Measurements from ENCODE around the gene CXCR5.

The CXCR5 gene

GRCh38 chr11:118903204-118904015, 19.7 kb downstream of the CXCR5 start:
- H3K9ac ChIP-seq (ENCODE audit: low read length): no peak overlapping the region
- no peak overlapping the region for H3K27ac ChIP-seq (ENCODE audit: low read depth, low read length)
- H3K4me3 ChIP-seq (ENCODE audit: low read length): no peak overlapping the region
- H3K27me3 ChIP-seq (ENCODE audit: control insufficient read depth, insufficient read depth, low read length): no peaks in the 10 kb centered on the region
- H3K4me1 ChIP-seq (ENCODE audit: control insufficient read depth, insufficient read depth, low read length): peaks cover 16% of the 10 kb centered on the region
- peaks cover 29% of the 10 kb centered on the region for H3K36me3 ChIP-seq (ENCODE audit: control insufficient read depth, insufficient read depth, low read length)

GRCh38 chr11:118907051-118908042, 23.7 kb downstream of the CXCR5 start:
- peak overlapping the region; percentile 8 for H3K4me3 ChIP-seq (ENCODE audit: low read length)
- peaks cover 39% of the 10 kb centered on the region for H3K4me1 ChIP-seq (ENCODE audit: control insufficient read depth, insufficient read depth, low read length)
- H3K36me3 ChIP-seq (ENCODE audit: control insufficient read depth, insufficient read depth, low read length): peaks cover 18% of the 10 kb centered on the region
- H3K27ac ChIP-seq (ENCODE audit: low read depth, low read length): peak overlapping the region; percentile 3
- no peak overlapping the region for H3K9ac ChIP-seq (ENCODE audit: low read length)
- H3K27me3 ChIP-seq (ENCODE audit: control insufficient read depth, insufficient read depth, low read length): peaks cover 2% of the 10 kb centered on the region

GRCh38 chr11:118908264-118908663, 24.6 kb downstream of the CXCR5 start:
- H3K4me1 ChIP-seq (ENCODE audit: control insufficient read depth, insufficient read depth, low read length): peaks cover 48% of the 10 kb centered on the region

GRCh38 chr11:118908901-118909618, 25.4 kb downstream of the CXCR5 start:
- Histone ChIP-seq H3K4me1 (ENCODE audit: control insufficient read depth, insufficient read depth, low read length) (peaks cover 54% of the 10 kb centered on the region), H3K27me3 (ENCODE audit: control insufficient read depth, insufficient read depth, low read length) (peaks cover 2% of the 10 kb centered on the region), H3K27ac (ENCODE audit: low read depth, low read length) (peak overlapping the region; percentile 91), H3K9ac (ENCODE audit: low read length) (peak overlapping the region; percentile 36), H3K36me3 (ENCODE audit: control insufficient read depth, insufficient read depth, low read length) (peaks cover 6% of the 10 kb centered on the region), H3K4me3 (ENCODE audit: low read length) (peak overlapping the region; percentile 58)

More at GRCh38 chr11:118908264-118908663, 24.6 kb downstream of the CXCR5 start:
- peak overlapping the region; percentile 3 for H3K27ac ChIP-seq (ENCODE audit: low read depth, low read length)
- no peak overlapping the region for H3K4me3 ChIP-seq (ENCODE audit: low read length)
- H3K36me3 ChIP-seq (ENCODE audit: control insufficient read depth, insufficient read depth, low read length): peaks cover 12% of the 10 kb centered on the region
- no peak overlapping the region for H3K9ac ChIP-seq (ENCODE audit: low read length)
- H3K27me3 ChIP-seq (ENCODE audit: control insufficient read depth, insufficient read depth, low read length): peaks cover 2% of the 10 kb centered on the region

GRCh38 chr11:118909619-118910308, 26.1 kb downstream of the CXCR5 start:
- H3K4me3 ChIP-seq (ENCODE audit: low read length): peak overlapping the region; percentile 58
- H3K4me1 ChIP-seq (ENCODE audit: control insufficient read depth, insufficient read depth, low read length): peaks cover 61% of the 10 kb centered on the region
- peak overlapping the region; percentile 36 for H3K9ac ChIP-seq (ENCODE audit: low read length)
- H3K36me3 ChIP-seq (ENCODE audit: control insufficient read depth, insufficient read depth, low read length): peaks cover 6% of the 10 kb centered on the region
- peak overlapping the region; percentile 91 for H3K27ac ChIP-seq (ENCODE audit: low read depth, low read length)
- peaks cover 2% of the 10 kb centered on the region for H3K27me3 ChIP-seq (ENCODE audit: control insufficient read depth, insufficient read depth, low read length)

- H3K27me3 ChIP-seq (ENCODE audit: control insufficient read depth, insufficient read depth, low read length): peaks cover 2% of the 10 kb centered on the region
- H3K9ac ChIP-seq (ENCODE audit: low read length): peak overlapping the region; percentile 13
- peak overlapping the region; percentile 91 for H3K27ac ChIP-seq (ENCODE audit: low read depth, low read length)
- peaks cover 65% of the 10 kb centered on the region for H3K4me1 ChIP-seq (ENCODE audit: control insufficient read depth, insufficient read depth, low read length)
- peak overlapping the region; percentile 58 for H3K4me3 ChIP-seq (ENCODE audit: low read length)
- H3K36me3 ChIP-seq (ENCODE audit: control insufficient read depth, insufficient read depth, low read length): peaks cover 6% of the 10 kb centered on the region
Observed at GRCh38 chr11:118910309-118911112, 26.8 kb downstream of the CXCR5 start.

- peaks cover 2% of the 10 kb centered on the region for H3K27me3 ChIP-seq (ENCODE audit: control insufficient read depth, insufficient read depth, low read length)
- peaks cover 6% of the 10 kb centered on the region for H3K36me3 ChIP-seq (ENCODE audit: control insufficient read depth, insufficient read depth, low read length)
- H3K4me1 ChIP-seq (ENCODE audit: control insufficient read depth, insufficient read depth, low read length): peaks cover 73% of the 10 kb centered on the region
- H3K27ac ChIP-seq (ENCODE audit: low read depth, low read length): peak overlapping the region; percentile 91
- H3K4me3 ChIP-seq (ENCODE audit: low read length): peak overlapping the region; percentile 23
- no peak overlapping the region for H3K9ac ChIP-seq (ENCODE audit: low read length)
Observed at GRCh38 chr11:118911113-118911879, 27.6 kb downstream of the CXCR5 start.

GRCh38 chr11:118911880-118912741, 28.4 kb downstream of the CXCR5 start:
- H3K9ac ChIP-seq (ENCODE audit: low read length): no peak overlapping the region
- peak overlapping the region; percentile 91 for H3K27ac ChIP-seq (ENCODE audit: low read depth, low read length)
- peaks cover 3% of the 10 kb centered on the region for H3K36me3 ChIP-seq (ENCODE audit: control insufficient read depth, insufficient read depth, low read length)
- H3K4me3 ChIP-seq (ENCODE audit: low read length): peak overlapping the region; percentile 31
- peaks cover 2% of the 10 kb centered on the region for H3K27me3 ChIP-seq (ENCODE audit: control insufficient read depth, insufficient read depth, low read length)
- peaks cover 78% of the 10 kb centered on the region for H3K4me1 ChIP-seq (ENCODE audit: control insufficient read depth, insufficient read depth, low read length)

- Histone ChIP-seq H3K27ac (ENCODE audit: low read depth, low read length) (peak overlapping the region; percentile 91), H3K9ac (ENCODE audit: low read length) (peak overlapping the region; percentile 8), H3K4me3 (ENCODE audit: low read length) (peak overlapping the region; percentile 31), H3K36me3 (ENCODE audit: control insufficient read depth, insufficient read depth, low read length) (no peaks in the 10 kb centered on the region), H3K4me1 (ENCODE audit: control insufficient read depth, insufficient read depth, low read length) (peaks cover 77% of the 10 kb centered on the region), H3K27me3 (ENCODE audit: control insufficient read depth, insufficient read depth, low read length) (peaks cover 2% of the 10 kb centered on the region)
Observed at GRCh38 chr11:118912742-118913410, 29.2 kb downstream of the CXCR5 start.

Data from rectal smooth muscle tissue (tissue), 1 donor.